Fibroblast of lung (primary cell): ENCODE measurements around the gene LILRB5. TPM values are rescaled to one million over a fixed set of nuclear protein-coding genes. Genes with fewer than 3 reads are reported as not detected.

ENCODE experiments used
- DNase-seq, 2 donors: peaks; one replicate each; pipeline versions ENCODE4 v3.0.0 to v3.0.0-alpha.2; 2010; ENCODE audit warnings: low read depth in 2 of 2
- H2AFZ ChIP-seq: 2 replicates; pipeline ENCODE4 v1.5.1; 2012; ENCODE audit warnings: low read length, control low read depth, inconsistent platforms
- H3K27ac ChIP-seq: 2 replicates; pipeline ENCODE4 v1.5.1; 2011; ENCODE audit warnings: low read length, control low read depth; ENCODE audit not compliant: insufficient read depth
- H3K27me3 ChIP-seq: 2 replicates; pipeline ENCODE4 v1.5.1; 2011; ENCODE audit warnings: mild to moderate bottlenecking, low read length; ENCODE audit not compliant: control insufficient read depth, insufficient read depth
- H3K36me3 ChIP-seq: 2 replicates; pipeline ENCODE4 v1.5.1; 2011; ENCODE audit warnings: low read length; ENCODE audit not compliant: control insufficient read depth, insufficient read depth
- H3K4me1 ChIP-seq: 2 replicates; pipeline ENCODE4 v1.5.1; 2011; ENCODE audit warnings: low read length; ENCODE audit not compliant: control insufficient read depth, insufficient read depth; ENCODE audit errors: extremely low read depth
- H3K4me2 ChIP-seq: 2 replicates; pipeline ENCODE4 v1.5.1; 2011; ENCODE audit warnings: low read length, control low read depth; ENCODE audit not compliant: insufficient read depth; ENCODE audit errors: extremely low read depth
- H3K4me3 ChIP-seq, 4 experiments: fragments of 200-600 bp in 1 of 4; sonication (generic) in 1 of 4; replicated peaks in 1 of 4; 2 replicates each; pipeline ENCODE4 v1.5.1; 2011 to 2016; ENCODE audit warnings: low read length in 4 of 4, low read depth in 3 of 4, mild to moderate bottlenecking in 3 of 4, control low read depth in 2 of 4, inconsistent platforms in 1 of 4, mixed read lengths in 1 of 4; ENCODE audit not compliant: insufficient read depth in 1 of 4; ENCODE audit errors: control extremely low read depth in 1 of 4
- H3K79me2 ChIP-seq: 2 replicates; pipeline ENCODE4 v1.5.1; 2012; ENCODE audit warnings: mild to moderate bottlenecking, low read length, inconsistent platforms; ENCODE audit not compliant: control insufficient read depth, insufficient read depth
- H3K9ac ChIP-seq: 2 replicates; pipeline ENCODE4 v1.5.1; 2011; ENCODE audit warnings: mild to moderate bottlenecking, low read length, control low read depth; ENCODE audit not compliant: insufficient read depth
- H3K9me3 ChIP-seq: 2 replicates; pipeline ENCODE4 v1.5.1; 2012; ENCODE audit warnings: low read depth, low read length; ENCODE audit not compliant: control insufficient read depth, insufficient read depth
- H4K20me1 ChIP-seq: 2 replicates; pipeline ENCODE4 v1.5.1; 2011; ENCODE audit warnings: low read length; ENCODE audit not compliant: control insufficient read depth, insufficient read depth; ENCODE audit errors: extremely low read depth
- EZH2 ChIP-seq: IDR thresholded peaks from 2 replicates; pipeline ENCODE4 v1.5.1; 2012; ENCODE audit warnings: low read length, control low read depth, mild to moderate bottlenecking; ENCODE audit errors: missing control alignments
- polyA plus RNA-seq, 2 donors: library from polyadenylated mRNA; depleted of rRNA in 1 of 2; stranded (reverse) in 1 of 2; unstranded in 1 of 2; fragments of >200 nt; gene quantifications; 2 replicates each; pipeline ENCODE4 v1.2.1, GENCODE V29; 2011 to 2012; ENCODE audit warnings: missing spikeins in 1 of 2
- total RNA-seq: library from RNA; depleted of rRNA; stranded (reverse); fragments of >200 nt; gene quantifications from 2 replicates; pipeline ENCODE4 v1.2.1, GENCODE V29; 2014
- TF ChIP-seq, protein P1 (sequence below), 2 donors: IDR thresholded peaks in 1 of 2; conservative IDR thresholded peaks in 1 of 2; 1 replicate in 1 of 2; 2 replicates in 1 of 2; pipeline ENCODE4 v1.5.1; 2011 to 2012; ENCODE audit warnings: low read length in 2 of 2, control low read depth in 1 of 2, inconsistent platforms in 1 of 2, low read depth in 1 of 2, mild to moderate bottlenecking in 1 of 2

Gene LILRB5
- total and polyA plus RNA-seq, 2 donors (not counting 1 experiment from before 2014, with no cell fraction given): not detected

DNA sequence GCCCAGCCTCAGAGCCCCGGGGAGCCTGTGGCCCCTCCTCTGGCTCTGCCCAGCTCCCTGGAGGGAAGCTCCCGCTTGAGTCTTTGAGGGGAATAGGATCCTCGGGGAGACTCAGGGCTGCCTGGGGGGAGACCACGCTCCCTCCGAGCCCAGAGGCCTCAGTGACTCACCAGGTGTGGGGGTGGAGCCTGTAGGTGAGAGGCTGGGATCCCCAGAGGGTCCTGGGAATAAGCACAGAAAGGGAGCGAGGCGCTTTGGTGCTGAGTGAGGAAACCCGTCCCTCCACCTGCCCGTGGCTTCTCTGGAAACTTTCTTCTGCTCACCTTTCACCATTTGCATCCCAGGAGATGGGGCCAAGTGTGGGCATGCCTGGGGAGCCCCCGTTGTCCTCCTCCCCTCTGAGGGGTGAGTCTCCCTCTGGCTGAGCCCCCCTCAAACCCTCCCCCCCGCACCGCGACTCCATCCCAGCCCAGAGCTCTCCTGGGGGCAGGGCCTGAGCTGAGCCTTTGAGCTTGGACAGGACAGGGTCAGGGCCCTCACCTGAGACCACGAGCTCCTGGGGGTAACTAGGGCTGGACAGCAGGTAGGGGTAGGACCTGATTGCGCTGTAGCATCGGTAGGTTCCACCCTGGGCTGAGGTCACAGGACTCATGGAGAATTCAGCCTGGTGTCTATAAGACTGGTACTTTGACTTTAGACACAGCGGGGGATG is 2.7 kb downstream of the LILRB5 start:
- H4K20me1 ChIP-seq: no peaks in the 10 kb centered on the region
- no peak for TF ChIP-seq EZH2
- TF ChIP-seq, protein P1, sequence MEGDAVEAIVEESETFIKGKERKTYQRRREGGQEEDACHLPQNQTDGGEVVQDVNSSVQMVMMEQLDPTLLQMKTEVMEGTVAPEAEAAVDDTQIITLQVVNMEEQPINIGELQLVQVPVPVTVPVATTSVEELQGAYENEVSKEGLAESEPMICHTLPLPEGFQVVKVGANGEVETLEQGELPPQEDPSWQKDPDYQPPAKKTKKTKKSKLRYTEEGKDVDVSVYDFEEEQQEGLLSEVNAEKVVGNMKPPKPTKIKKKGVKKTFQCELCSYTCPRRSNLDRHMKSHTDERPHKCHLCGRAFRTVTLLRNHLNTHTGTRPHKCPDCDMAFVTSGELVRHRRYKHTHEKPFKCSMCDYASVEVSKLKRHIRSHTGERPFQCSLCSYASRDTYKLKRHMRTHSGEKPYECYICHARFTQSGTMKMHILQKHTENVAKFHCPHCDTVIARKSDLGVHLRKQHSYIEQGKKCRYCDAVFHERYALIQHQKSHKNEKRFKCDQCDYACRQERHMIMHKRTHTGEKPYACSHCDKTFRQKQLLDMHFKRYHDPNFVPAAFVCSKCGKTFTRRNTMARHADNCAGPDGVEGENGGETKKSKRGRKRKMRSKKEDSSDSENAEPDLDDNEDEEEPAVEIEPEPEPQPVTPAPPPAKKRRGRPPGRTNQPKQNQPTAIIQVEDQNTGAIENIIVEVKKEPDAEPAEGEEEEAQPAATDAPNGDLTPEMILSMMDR (conservative IDR thresholded peaks at IDR 0.05 in 1 of 2, IDR thresholded peaks at IDR 0.05 in 1 of 2; ENCODE audit: low read depth in 1 of 2, low read length in 2 of 2): no peak
- H3K4me3 ChIP-seq: no peak overlapping the region
- no peaks in the 10 kb centered on the region for H3K79me2 ChIP-seq
- no peaks in the 10 kb centered on the region for H3K36me3 ChIP-seq
- no peak for DNase-seq
- H3K4me2 ChIP-seq: no peak overlapping the region
- H3K4me1 ChIP-seq: no peaks in the 10 kb centered on the region
- H3K9ac ChIP-seq: no peak overlapping the region
- H3K27me3 ChIP-seq: no peaks in the 10 kb centered on the region
- H3K27ac ChIP-seq: no peak overlapping the region
- no peak overlapping the region for H2AFZ ChIP-seq
- no peaks in the 10 kb centered on the region for H3K9me3 ChIP-seq

DNA sequence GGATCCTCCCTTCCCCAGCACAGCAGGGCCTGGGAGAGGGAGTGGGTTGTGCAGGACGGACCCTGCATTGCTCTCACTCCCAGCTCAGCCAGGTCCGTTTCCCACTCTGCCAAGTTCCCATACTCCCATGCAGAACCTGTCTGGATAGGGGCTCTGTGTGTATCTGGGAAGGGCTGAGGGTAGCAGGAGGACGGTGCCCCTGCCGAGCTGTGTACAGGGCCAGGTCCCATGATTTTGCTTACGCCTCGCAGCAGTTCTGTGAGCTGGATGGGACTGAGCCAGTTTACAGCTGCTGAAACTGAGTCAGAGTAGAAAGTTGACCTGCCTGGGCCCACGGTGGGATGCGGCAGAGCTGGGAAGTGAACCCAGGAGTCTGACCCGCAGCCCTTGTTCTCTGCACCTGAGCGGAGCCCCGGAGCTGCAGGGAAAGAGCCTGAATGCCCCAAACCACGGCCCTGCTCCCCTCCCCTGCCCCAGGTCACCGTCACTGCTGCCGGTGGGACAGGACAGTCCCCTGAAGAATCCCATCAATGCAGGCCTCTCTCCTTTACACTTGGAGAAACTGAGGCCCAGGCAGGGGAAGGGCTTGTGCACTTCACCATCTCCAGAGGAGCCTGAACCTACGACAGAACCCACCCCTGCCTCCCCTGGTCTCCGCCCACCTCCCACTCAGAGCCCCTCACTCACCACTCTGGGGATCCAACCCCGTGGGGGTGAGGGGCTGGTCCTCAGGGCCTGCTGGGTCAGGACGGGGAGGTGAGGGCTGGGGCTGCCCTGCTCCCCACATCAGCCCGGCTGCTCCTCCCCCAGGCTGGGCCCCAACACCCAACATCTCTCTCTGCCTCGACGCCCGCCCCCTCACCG is 3.5 kb downstream of the LILRB5 start:
- DNase-seq: no peak
- TF ChIP-seq EZH2: no peak
- TF ChIP-seq, protein P1 (conservative IDR thresholded peaks at IDR 0.05 in 1 of 2, IDR thresholded peaks at IDR 0.05 in 1 of 2; ENCODE audit: low read depth in 1 of 2, low read length in 2 of 2): no peak
- Histone ChIP-seq H3K36me3 (no peaks in the 10 kb centered on the region), H3K79me2 (no peaks in the 10 kb centered on the region), H3K27me3 (no peaks in the 10 kb centered on the region), H3K4me3 (no peak overlapping the region), H3K4me2 (no peak overlapping the region), H3K9me3 (no peaks in the 10 kb centered on the region), H3K27ac (no peak overlapping the region), H3K9ac (no peak overlapping the region), H3K4me1 (no peaks in the 10 kb centered on the region), H2AFZ (no peak overlapping the region), H4K20me1 (no peaks in the 10 kb centered on the region)

DNA sequence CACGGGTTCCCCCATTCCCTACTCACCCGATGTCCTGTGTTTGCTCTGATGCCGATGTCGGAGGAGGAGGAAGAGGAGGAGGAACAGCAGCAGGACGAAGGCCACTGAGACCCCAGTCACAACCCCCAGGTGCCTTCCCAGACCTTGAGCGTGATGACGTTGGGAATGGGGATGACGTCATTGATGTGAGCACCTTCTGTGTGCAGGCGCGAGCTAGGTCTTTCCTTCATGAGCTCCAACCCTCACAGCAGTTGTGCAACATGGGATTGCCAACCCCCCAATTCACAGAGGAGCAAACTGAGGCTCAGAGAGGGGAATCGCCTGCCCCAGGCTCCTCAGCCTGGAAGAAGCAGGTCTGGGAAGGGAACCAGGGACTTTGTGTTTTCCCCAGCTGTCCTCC is 4.2 kb downstream of the LILRB5 start:
- no peak for DNase-seq
- H3K9ac ChIP-seq: no peak overlapping the region
- no peaks in the 10 kb centered on the region for H3K27me3 ChIP-seq
- H3K79me2 ChIP-seq: no peaks in the 10 kb centered on the region
- H3K4me3 ChIP-seq: no peak overlapping the region
- no peak overlapping the region for H3K27ac ChIP-seq
- H4K20me1 ChIP-seq: no peaks in the 10 kb centered on the region
- H3K4me1 ChIP-seq: no peaks in the 10 kb centered on the region
- H3K4me2 ChIP-seq: no peak overlapping the region
- no peaks in the 10 kb centered on the region for H3K36me3 ChIP-seq
- TF ChIP-seq EZH2: no peak
- no peaks in the 10 kb centered on the region for H3K9me3 ChIP-seq
- no peak overlapping the region for H2AFZ ChIP-seq
